Measurements from ENCODE around the gene PHF1.

The PHF1 gene

GRCh38 chr6:33419580-33420490 lies 9.0 kb downstream of the PHF1 start, which contains the start of gene SYNGAP1:
SYNGAP1 (plus strand) TSS chr6:33420065; CDS start chr6:33420265, 200 bp downstream.
- peaks cover 5% of the 10 kb centered on the region; the same call in 1 of the 2 replicates for H3K36me3 ChIP-seq (ENCODE audit: insufficient read depth, low read length)
- peak within 1 kb of the TSS; percentile 88 for H3K4me3 ChIP-seq (ENCODE audit: low read depth, low read length)
- H3K4me1 ChIP-seq (ENCODE audit: control insufficient read depth, insufficient read depth, low read length, unreplicated experiment): peaks cover 30% of the 10 kb centered on the region
- H3K27me3 ChIP-seq (ENCODE audit: insufficient read depth, low read length): no peaks in the 10 kb centered on the region
- peaks cover 50% of the 10 kb centered on the region for H3K79me2 ChIP-seq (ENCODE audit: control insufficient read depth, insufficient read depth, low read length, unreplicated experiment)
- peak within 1 kb of the TSS; percentile 48 for H2AFZ ChIP-seq (ENCODE audit: low read length, unreplicated experiment)
- H3K27ac ChIP-seq (ENCODE audit: low read depth, low read length): peak within 1 kb of the TSS; percentile 77

- Histone ChIP-seq H3K36me3 (ENCODE audit: insufficient read depth, low read length) (peaks cover 3% of the 10 kb centered on the region; the same call in 1 of the 2 replicates), H3K27me3 (ENCODE audit: insufficient read depth, low read length) (no peaks in the 10 kb centered on the region), H3K4me3 (ENCODE audit: low read depth, low read length) (peak overlapping the region; percentile 78), H3K27ac (ENCODE audit: low read depth, low read length) (no peak overlapping the region), H3K79me2 (ENCODE audit: control insufficient read depth, insufficient read depth, low read length, unreplicated experiment) (peaks cover 41% of the 10 kb centered on the region), H3K4me1 (ENCODE audit: control insufficient read depth, insufficient read depth, low read length, unreplicated experiment) (peaks cover 31% of the 10 kb centered on the region), H2AFZ (ENCODE audit: low read length, unreplicated experiment) (peak overlapping the region; percentile 35)
These were observed 9.9 kb downstream of the PHF1 start for GRCh38 chr6:33420491-33421343.

GRCh38 chr6:33421344-33421643 lies 10.5 kb downstream of the PHF1 start:
- Histone ChIP-seq H3K79me2 (ENCODE audit: control insufficient read depth, insufficient read depth, low read length, unreplicated experiment) (peaks cover 36% of the 10 kb centered on the region), H3K4me1 (ENCODE audit: control insufficient read depth, insufficient read depth, low read length, unreplicated experiment) (peaks cover 28% of the 10 kb centered on the region), H3K4me3 (ENCODE audit: low read depth, low read length) (peak overlapping the region; percentile 78), H3K27me3 (ENCODE audit: insufficient read depth, low read length) (no peaks in the 10 kb centered on the region), H3K27ac (ENCODE audit: low read depth, low read length) (no peak overlapping the region), H2AFZ (ENCODE audit: low read length, unreplicated experiment) (no peak overlapping the region), H3K36me3 (ENCODE audit: insufficient read depth, low read length) (no peaks in the 10 kb centered on the region; the same call in 1 of the 2 replicates)

- Histone ChIP-seq H3K36me3 (ENCODE audit: insufficient read depth, low read length) (no peaks in the 10 kb centered on the region; the same call in 1 of the 2 replicates), H3K27ac (ENCODE audit: low read depth, low read length) (no peak overlapping the region), H2AFZ (ENCODE audit: low read length, unreplicated experiment) (no peak overlapping the region), H3K4me1 (ENCODE audit: control insufficient read depth, insufficient read depth, low read length, unreplicated experiment) (peaks cover 32% of the 10 kb centered on the region), H3K4me3 (ENCODE audit: low read depth, low read length) (no peak overlapping the region; the same call in 1 of the 2 replicates), H3K27me3 (ENCODE audit: insufficient read depth, low read length) (no peaks in the 10 kb centered on the region), H3K79me2 (ENCODE audit: control insufficient read depth, insufficient read depth, low read length, unreplicated experiment) (peaks cover 31% of the 10 kb centered on the region)
These were observed 13.0 kb downstream of the PHF1 start for GRCh38 chr6:33423777-33424176.

- H3K36me3 ChIP-seq (ENCODE audit: insufficient read depth, low read length): no peaks in the 10 kb centered on the region; the same call in 1 of the 2 replicates
- peak overlapping the region; percentile 1 for H2AFZ ChIP-seq (ENCODE audit: low read length, unreplicated experiment)
- peaks cover 25% of the 10 kb centered on the region for H3K79me2 ChIP-seq (ENCODE audit: control insufficient read depth, insufficient read depth, low read length, unreplicated experiment)
- peak overlapping the region; percentile 71 for H3K4me3 ChIP-seq (ENCODE audit: low read depth, low read length)
- no peaks in the 10 kb centered on the region for H3K27me3 ChIP-seq (ENCODE audit: insufficient read depth, low read length)
- H3K27ac ChIP-seq (ENCODE audit: low read depth, low read length): peak overlapping the region; percentile 61
- peaks cover 35% of the 10 kb centered on the region for H3K4me1 ChIP-seq (ENCODE audit: control insufficient read depth, insufficient read depth, low read length, unreplicated experiment)
These were observed 14.2 kb downstream of the PHF1 start for GRCh38 chr6:33424855-33425667.

GRCh38 chr6:33425668-33426577 lies 15.1 kb downstream of the PHF1 start:
- H3K27ac ChIP-seq (ENCODE audit: low read depth, low read length): peak overlapping the region; percentile 61

GRCh38 chr6:33426590-33427511 lies 16.0 kb downstream of the PHF1 start:
- Histone ChIP-seq H2AFZ (ENCODE audit: low read length, unreplicated experiment) (no peak overlapping the region), H3K4me1 (ENCODE audit: control insufficient read depth, insufficient read depth, low read length, unreplicated experiment) (peaks cover 42% of the 10 kb centered on the region), H3K27me3 (ENCODE audit: insufficient read depth, low read length) (no peaks in the 10 kb centered on the region), H3K79me2 (ENCODE audit: control insufficient read depth, insufficient read depth, low read length, unreplicated experiment) (peaks cover 26% of the 10 kb centered on the region), H3K4me3 (ENCODE audit: low read depth, low read length) (peak overlapping the region; percentile 71), H3K36me3 (ENCODE audit: insufficient read depth, low read length) (no peaks in the 10 kb centered on the region; the same call in 1 of the 2 replicates), H3K27ac (ENCODE audit: low read depth, low read length) (peak overlapping the region; percentile 61)

More at GRCh38 chr6:33425668-33426577, 15.1 kb downstream of the PHF1 start:
- Histone ChIP-seq H3K4me1 (ENCODE audit: control insufficient read depth, insufficient read depth, low read length, unreplicated experiment) (peaks cover 42% of the 10 kb centered on the region), H2AFZ (ENCODE audit: low read length, unreplicated experiment) (peak overlapping the region; percentile 70), H3K36me3 (ENCODE audit: insufficient read depth, low read length) (no peaks in the 10 kb centered on the region; the same call in 1 of the 2 replicates), H3K79me2 (ENCODE audit: control insufficient read depth, insufficient read depth, low read length, unreplicated experiment) (peaks cover 25% of the 10 kb centered on the region), H3K27me3 (ENCODE audit: insufficient read depth, low read length) (no peaks in the 10 kb centered on the region), H3K4me3 (ENCODE audit: low read depth, low read length) (peak overlapping the region; percentile 71)

- Histone ChIP-seq H3K4me1 (ENCODE audit: control insufficient read depth, insufficient read depth, low read length, unreplicated experiment) (peaks cover 42% of the 10 kb centered on the region), H3K27ac (ENCODE audit: low read depth, low read length) (no peak overlapping the region), H3K36me3 (ENCODE audit: insufficient read depth, low read length) (no peaks in the 10 kb centered on the region; the same call in 1 of the 2 replicates), H3K27me3 (ENCODE audit: insufficient read depth, low read length) (no peaks in the 10 kb centered on the region), H3K4me3 (ENCODE audit: low read depth, low read length) (peak overlapping the region; percentile 74), H3K79me2 (ENCODE audit: control insufficient read depth, insufficient read depth, low read length, unreplicated experiment) (peaks cover 19% of the 10 kb centered on the region), H2AFZ (ENCODE audit: low read length, unreplicated experiment) (no peak overlapping the region)
These were observed 16.9 kb downstream of the PHF1 start for GRCh38 chr6:33427585-33428223.

All from ACC112 (cell line).